ENCODE data around the gene ZFP92. TPM values are rescaled to one million over a fixed set of nuclear protein-coding genes. Genes with fewer than 3 reads are reported as not detected.

ZFP92 gene
- total RNA-seq, 1 donor from 2014 or later = not detected

DNA sequence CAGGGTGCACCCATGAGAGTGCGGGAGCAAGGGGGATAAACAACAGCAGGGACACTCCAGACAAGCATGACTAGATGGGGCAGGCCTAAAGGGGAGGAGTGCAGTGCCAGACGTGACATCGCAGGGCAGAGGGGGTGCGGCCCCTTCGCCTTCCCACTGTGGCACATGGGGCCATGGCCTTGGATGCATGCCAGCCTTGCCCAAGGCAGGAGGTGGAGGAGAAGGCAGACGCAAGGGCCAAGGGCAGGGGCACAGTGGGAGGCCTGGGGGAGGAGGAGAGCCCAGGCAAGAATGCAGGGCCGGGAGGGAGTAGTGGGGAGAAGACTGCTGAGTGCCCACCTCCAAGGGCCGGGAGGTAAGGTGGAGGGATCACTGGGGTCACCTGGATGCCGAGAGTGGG is 31.8 kb upstream of the ZFP92 start:
- Histone ChIP-seq H3K27ac (no peak overlapping the region), H3K4me3 (no peak overlapping the region), H3K4me1 (no peaks in the 10 kb centered on the region), H3K4me2 (no peak overlapping the region), H3K9ac (no peak overlapping the region), H3K36me3 (no peaks in the 10 kb centered on the region), H4K20me1 (ENCODE audit: low read depth) (no peaks in the 10 kb centered on the region), H2AFZ (replicated peaks) (no peak overlapping the region), H3F3A (ENCODE audit: low read depth) (peaks cover 12% of the 10 kb centered on the region), H3K9me3 (ENCODE audit: low read depth) (peaks cover 6% of the 10 kb centered on the region), H3K79me2 (ENCODE audit: low read depth) (no peaks in the 10 kb centered on the region), H3K27me3 (no peaks in the 10 kb centered on the region)
- no peaks in the 10 kb centered on the region for H3K4me1 Mint-ChIP-seq
- H3K9me3 Mint-ChIP-seq = peaks cover 20% of the 10 kb centered on the region
- TF ChIP-seq, protein P1, sequence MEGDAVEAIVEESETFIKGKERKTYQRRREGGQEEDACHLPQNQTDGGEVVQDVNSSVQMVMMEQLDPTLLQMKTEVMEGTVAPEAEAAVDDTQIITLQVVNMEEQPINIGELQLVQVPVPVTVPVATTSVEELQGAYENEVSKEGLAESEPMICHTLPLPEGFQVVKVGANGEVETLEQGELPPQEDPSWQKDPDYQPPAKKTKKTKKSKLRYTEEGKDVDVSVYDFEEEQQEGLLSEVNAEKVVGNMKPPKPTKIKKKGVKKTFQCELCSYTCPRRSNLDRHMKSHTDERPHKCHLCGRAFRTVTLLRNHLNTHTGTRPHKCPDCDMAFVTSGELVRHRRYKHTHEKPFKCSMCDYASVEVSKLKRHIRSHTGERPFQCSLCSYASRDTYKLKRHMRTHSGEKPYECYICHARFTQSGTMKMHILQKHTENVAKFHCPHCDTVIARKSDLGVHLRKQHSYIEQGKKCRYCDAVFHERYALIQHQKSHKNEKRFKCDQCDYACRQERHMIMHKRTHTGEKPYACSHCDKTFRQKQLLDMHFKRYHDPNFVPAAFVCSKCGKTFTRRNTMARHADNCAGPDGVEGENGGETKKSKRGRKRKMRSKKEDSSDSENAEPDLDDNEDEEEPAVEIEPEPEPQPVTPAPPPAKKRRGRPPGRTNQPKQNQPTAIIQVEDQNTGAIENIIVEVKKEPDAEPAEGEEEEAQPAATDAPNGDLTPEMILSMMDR (IDR thresholded peaks at IDR 0.05) = no peak
- TF ChIP-seq EZH2phosphoT487 (IDR thresholded peaks at IDR 0.05) (no peak), EZH2 (IDR thresholded peaks at IDR 0.05) (no peak)
- no peaks in the 10 kb centered on the region for H3K36me3 Mint-ChIP-seq
- H3K27ac Mint-ChIP-seq = no peak overlapping the region
- DNase-seq (ENCODE audit: low spot score) = no peak
- H3K4me3 Mint-ChIP-seq = no peak overlapping the region
- peaks cover 7% of the 10 kb centered on the region for H3K27me3 Mint-ChIP-seq (ENCODE audit: insufficient read depth, low read depth)

DNA sequence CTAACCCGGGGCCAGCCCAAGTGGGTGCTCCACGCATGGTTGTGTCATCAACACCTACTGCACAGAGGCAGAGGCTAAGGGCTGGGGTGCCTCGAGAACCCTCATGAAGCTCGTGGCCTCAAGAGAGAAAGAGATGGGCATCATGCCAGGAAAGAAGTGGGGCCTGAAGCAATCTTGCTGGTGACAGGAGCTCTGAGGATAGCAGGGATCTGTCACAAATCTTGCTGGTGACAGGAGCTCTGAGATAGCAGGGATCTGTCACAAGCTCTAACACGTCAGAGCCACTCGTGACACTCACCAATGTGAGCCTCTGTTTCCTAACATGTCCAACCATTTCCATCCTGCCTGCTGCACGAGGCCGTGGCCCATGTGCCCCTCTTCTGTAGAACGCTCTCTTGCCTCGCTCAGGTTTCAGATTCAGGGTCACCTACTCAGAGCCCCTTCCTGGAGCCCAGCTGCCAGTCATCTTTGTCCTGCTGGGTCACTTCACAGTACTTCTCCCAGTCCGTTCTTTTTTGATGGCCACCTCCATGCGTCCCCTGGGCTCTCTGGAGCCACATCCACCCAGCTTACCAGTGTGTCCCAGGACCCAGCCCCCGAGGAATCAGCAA is 31.2 kb upstream of the ZFP92 start:
- no peak overlapping the region for H2AFZ ChIP-seq (replicated peaks)
- no peaks in the 10 kb centered on the region for H3K36me3 ChIP-seq
- no peak overlapping the region for H3K4me3 Mint-ChIP-seq
- H3K27me3 ChIP-seq = no peaks in the 10 kb centered on the region
- no peak overlapping the region for H3K27ac ChIP-seq
- H3K36me3 Mint-ChIP-seq = no peaks in the 10 kb centered on the region
- H3K9ac ChIP-seq = no peak overlapping the region
- H3F3A ChIP-seq (ENCODE audit: low read depth) = peaks cover 12% of the 10 kb centered on the region
- peaks cover 6% of the 10 kb centered on the region for H3K9me3 ChIP-seq (ENCODE audit: low read depth)
- no peaks in the 10 kb centered on the region for H4K20me1 ChIP-seq (ENCODE audit: low read depth)
- no peaks in the 10 kb centered on the region for H3K4me1 Mint-ChIP-seq
- H3K4me2 ChIP-seq = no peak overlapping the region
- H3K4me3 ChIP-seq = no peak overlapping the region
- H3K27ac Mint-ChIP-seq = no peak overlapping the region
- TF ChIP-seq, protein P1 (IDR thresholded peaks at IDR 0.05) = no peak
- TF ChIP-seq EZH2phosphoT487 (IDR thresholded peaks at IDR 0.05) (no peak), EZH2 (IDR thresholded peaks at IDR 0.05) (no peak)
- peaks cover 18% of the 10 kb centered on the region for H3K9me3 Mint-ChIP-seq
- no peak for DNase-seq (ENCODE audit: low spot score)
- no peaks in the 10 kb centered on the region for H3K79me2 ChIP-seq (ENCODE audit: low read depth)
- H3K4me1 ChIP-seq = no peaks in the 10 kb centered on the region
- H3K27me3 Mint-ChIP-seq (ENCODE audit: insufficient read depth, low read depth) = peaks cover 7% of the 10 kb centered on the region

DNA sequence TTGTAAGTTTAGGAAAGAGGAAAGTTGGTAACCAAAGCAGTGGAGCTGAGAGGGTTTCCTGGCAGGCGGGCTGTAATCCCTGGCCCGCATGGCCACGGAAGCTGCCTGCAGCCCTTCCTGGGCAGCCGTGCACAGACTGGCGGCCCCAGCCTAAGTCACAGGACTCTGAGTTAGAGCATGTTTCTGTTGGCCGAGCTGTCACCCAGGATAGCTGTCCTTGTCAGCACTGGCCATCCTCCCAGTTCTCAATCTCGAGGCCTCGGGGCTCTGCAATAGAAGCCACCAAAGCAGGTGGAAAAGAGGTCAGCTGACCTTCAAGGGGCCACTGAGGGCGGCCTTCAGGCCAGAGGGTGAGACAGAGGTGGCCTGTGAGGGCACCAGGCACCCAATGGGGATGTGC is 30.6 kb upstream of the ZFP92 start:
- no peak overlapping the region for H3K4me3 ChIP-seq
- DNase-seq (ENCODE audit: low spot score) = no peak
- no peaks in the 10 kb centered on the region for H3K27me3 ChIP-seq
- H3F3A ChIP-seq (ENCODE audit: low read depth) = peaks cover 12% of the 10 kb centered on the region
- Mint-ChIP-seq H3K36me3 (no peaks in the 10 kb centered on the region), H3K4me3 (no peak overlapping the region), H3K4me1 (no peaks in the 10 kb centered on the region), H3K27ac (no peak overlapping the region), H3K9me3 (peaks cover 18% of the 10 kb centered on the region), H3K27me3 (ENCODE audit: insufficient read depth, low read depth) (peaks cover 7% of the 10 kb centered on the region)
- H3K36me3 ChIP-seq = no peaks in the 10 kb centered on the region
- H3K79me2 ChIP-seq (ENCODE audit: low read depth) = no peaks in the 10 kb centered on the region
- H3K9ac ChIP-seq = no peak overlapping the region
- no peak overlapping the region for H3K4me2 ChIP-seq
- TF ChIP-seq, protein P1 (IDR thresholded peaks at IDR 0.05) = no peak
- TF ChIP-seq EZH2phosphoT487 (IDR thresholded peaks at IDR 0.05) (no peak), EZH2 (IDR thresholded peaks at IDR 0.05) (no peak)
- H3K27ac ChIP-seq = no peak overlapping the region
- no peaks in the 10 kb centered on the region for H4K20me1 ChIP-seq (ENCODE audit: low read depth)
- no peaks in the 10 kb centered on the region for H3K4me1 ChIP-seq
- H3K9me3 ChIP-seq (ENCODE audit: low read depth) = peaks cover 6% of the 10 kb centered on the region
- no peak overlapping the region for H2AFZ ChIP-seq (replicated peaks)

All from neural progenitor cell (in vitro differentiated cells).